GM19463 (cell line): ENCODE measurements around the gene OLA1.
A peak's percentile ranks its signal among the peaks of the same experiment; 100 is the strongest.

Experiments used
- ATAC-seq: cut with Tn5 transposase; IDR thresholded peaks from one replicate; pipeline ENCODE4 v1.9.1; 2021; ENCODE audit warnings: mild to moderate bottlenecking, moderate library complexity; ENCODE audit not compliant: unreplicated experiment

The OLA1 gene

GRCh38 chr2:174039551-174040416, 208.5 kb downstream of the OLA1 start:
- peak; percentile 82 for ATAC-seq

- no peak for ATAC-seq
These were observed 209.9 kb downstream of the OLA1 start for GRCh38 chr2:174038462-174038861.

- no peak for ATAC-seq
These were observed 211.5 kb downstream of the OLA1 start for GRCh38 chr2:174036825-174037224.

- ATAC-seq: no peak
These were observed 212.2 kb downstream of the OLA1 start for GRCh38 chr2:174035981-174036742.

GRCh38 chr2:174035117-174035635, 213.2 kb downstream of the OLA1 start:
- no peak for ATAC-seq

GRCh38 chr2:174033163-174033550, 215.2 kb downstream of the OLA1 start:
- ATAC-seq: no peak

- ATAC-seq: no peak
These were observed 217.1 kb downstream of the OLA1 start for GRCh38 chr2:174031226-174031625.

GRCh38 chr2:174028935-174029334, 219.4 kb downstream of the OLA1 start:
- no peak for ATAC-seq

- no peak for ATAC-seq
These were observed 220.4 kb downstream of the OLA1 start for GRCh38 chr2:174027956-174028355.

GRCh38 chr2:174026122-174026845, 222.0 kb downstream of the OLA1 start:
- ATAC-seq: no peak

- ATAC-seq: no peak
These were observed 222.8 kb downstream of the OLA1 start for GRCh38 chr2:174025271-174026121.

- no peak for ATAC-seq
These were observed 223.6 kb downstream of the OLA1 start for GRCh38 chr2:174024524-174025270.

GRCh38 chr2:174023591-174024523, 224.5 kb downstream of the OLA1 start:
- ATAC-seq: no peak
